Testis (tissue), 2 donors: ENCODE measurements around the gene MRPL48.

Experiments used
- CTCF ChIP-seq, 3 experiments: fragments of 450-650 bp in 2 of 3; fragments of 200-600 bp in 1 of 3; sonication (generic) in 1 of 3; IDR thresholded peaks; one replicate each; pipeline ENCODE4 v1.5.1; 2016 to 2019; ENCODE audit warnings: antibody characterized with exemption in 3 of 3, mild to moderate bottlenecking in 2 of 3, moderate library complexity in 1 of 3
- POLR2A ChIP-seq: fragments of 450-650 bp; IDR thresholded peaks from one replicate; pipeline ENCODE4 v1.6.1; 2017; ENCODE audit warnings: antibody characterized with exemption, mild to moderate bottlenecking, moderate library complexity

- TF ChIP-seq POLR2A (no peak), CTCF (IDR thresholded peaks at IDR 0.05) (no peak)
These were observed 81.8 kb downstream of the MRPL48 start for GRCh38 chr11:73869332-73869949.
